GM18858 (cell line): Measurements from ENCODE around the gene ACTR3C.
"Not testable (repeated sequence)": the region's sequence is repeated elsewhere in the genome, so short reads cannot be mapped to it uniquely, and the experiment has no call there.

Experiments used
- ATAC-seq: cut with Tn5 transposase; IDR thresholded peaks from one replicate; pipeline ENCODE4 v1.9.1; 2021; ENCODE audit not compliant: unreplicated experiment

The ACTR3C gene

DNA sequence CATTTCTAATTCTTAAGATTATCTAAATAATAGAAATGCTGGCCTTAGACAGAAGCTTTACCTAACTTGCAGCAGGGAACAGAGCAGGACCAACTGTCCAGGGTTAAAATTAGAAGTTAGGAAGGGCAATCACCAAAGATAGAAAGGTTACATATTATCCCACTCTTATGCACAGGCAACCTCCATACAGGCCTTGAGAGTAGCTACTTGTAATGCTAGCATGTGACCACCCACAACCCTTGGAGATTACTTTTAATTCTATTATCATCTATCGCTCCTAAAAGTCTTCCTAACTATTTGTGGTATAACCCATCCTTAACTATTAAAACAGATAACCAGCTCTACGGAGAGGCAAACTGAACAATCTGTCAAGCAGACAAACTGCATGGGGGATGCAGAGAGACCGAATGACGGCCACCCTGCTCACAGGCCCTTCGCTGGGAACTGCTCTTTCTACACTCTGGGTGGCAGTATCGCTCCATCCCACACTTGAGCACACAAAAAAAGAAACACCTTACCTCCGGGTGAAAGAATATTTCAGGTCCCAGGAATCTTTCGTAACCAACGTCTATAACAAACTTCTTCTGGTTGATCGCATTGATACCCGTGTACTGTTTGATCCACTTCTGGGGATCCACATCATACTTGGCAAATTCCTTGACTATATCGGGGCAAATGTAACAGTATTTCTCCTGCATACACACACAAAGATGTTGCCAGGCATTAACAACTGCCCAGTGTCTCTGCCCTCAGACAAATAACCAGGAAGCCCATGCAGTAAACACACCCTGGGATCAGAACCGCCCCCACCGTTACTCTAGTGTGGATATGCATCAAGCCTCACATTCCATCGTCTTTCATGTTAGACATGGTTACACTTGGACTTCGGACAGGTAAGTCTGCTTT, 37.2 kb downstream of the ACTR3C start:
- ATAC-seq, result not testable (repeated sequence)

DNA sequence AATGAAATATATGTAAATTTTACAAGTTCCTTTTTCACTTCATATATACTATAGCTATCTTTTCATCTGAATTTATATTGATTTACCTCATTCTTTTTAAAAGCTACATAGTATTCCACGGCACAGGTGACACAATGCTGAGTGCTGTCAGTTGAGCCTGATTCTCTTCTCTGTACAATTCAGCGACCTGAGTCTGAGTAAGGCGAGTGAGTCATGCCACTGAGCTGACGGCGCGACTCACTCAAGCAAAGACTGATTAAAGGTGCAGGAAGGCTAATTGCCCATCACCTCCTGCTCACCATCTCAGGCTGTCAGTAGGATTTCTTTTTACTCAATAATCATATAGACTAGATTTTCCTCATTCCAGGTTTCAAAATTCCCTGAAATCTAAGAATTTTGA, 39.7 kb downstream of the ACTR3C start:
- not testable (repeated sequence) for ATAC-seq

- not testable (repeated sequence) for ATAC-seq
These were observed 40.2 kb downstream of the ACTR3C start for GRCh38 chr7:150283111-150283510.

DNA sequence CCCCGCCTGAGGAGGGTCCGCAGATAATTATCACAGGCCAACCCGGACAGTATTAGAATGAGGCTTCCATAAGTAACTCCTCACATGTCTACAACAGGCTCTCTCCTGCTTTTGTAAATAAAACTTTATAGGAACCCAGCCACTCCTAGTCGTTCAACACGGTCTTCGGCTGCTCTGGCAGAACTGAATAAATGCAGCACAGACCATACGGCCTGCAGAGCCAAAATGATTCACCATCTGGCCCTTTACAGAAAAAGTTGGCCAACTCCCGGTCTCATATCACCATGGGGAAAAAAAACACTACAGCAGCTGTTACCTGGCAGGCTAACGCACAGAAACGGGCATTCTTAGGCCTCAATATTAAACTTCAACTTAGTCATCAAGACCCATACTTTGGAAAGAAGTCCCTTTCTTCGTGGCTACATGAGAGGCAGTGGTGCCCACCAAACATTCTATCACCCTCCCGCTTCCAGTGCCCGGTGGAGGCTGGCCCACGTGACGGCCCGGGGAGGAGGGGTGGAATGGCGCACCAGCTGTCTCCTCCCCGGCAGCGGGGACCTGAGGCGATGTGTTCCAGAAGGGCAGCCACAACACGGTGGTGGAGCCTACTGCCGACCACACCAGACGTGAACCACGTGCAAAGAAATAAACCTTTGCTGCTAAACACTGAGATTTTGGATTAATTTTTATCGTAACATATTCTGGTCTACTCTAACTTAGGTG, 41.5 kb downstream of the ACTR3C start:
- ATAC-seq, result not testable (repeated sequence)

- ATAC-seq, result not testable (repeated sequence)
These were observed 45.0 kb downstream of the ACTR3C start for GRCh38 chr7:150278383-150278782.

- not testable (repeated sequence) for ATAC-seq
These were observed 47.1 kb downstream of the ACTR3C start for GRCh38 chr7:150276132-150276695.

- ATAC-seq, result not testable (repeated sequence)
These were observed 51.4 kb downstream of the ACTR3C start for GRCh38 chr7:150271898-150272297.

DNA sequence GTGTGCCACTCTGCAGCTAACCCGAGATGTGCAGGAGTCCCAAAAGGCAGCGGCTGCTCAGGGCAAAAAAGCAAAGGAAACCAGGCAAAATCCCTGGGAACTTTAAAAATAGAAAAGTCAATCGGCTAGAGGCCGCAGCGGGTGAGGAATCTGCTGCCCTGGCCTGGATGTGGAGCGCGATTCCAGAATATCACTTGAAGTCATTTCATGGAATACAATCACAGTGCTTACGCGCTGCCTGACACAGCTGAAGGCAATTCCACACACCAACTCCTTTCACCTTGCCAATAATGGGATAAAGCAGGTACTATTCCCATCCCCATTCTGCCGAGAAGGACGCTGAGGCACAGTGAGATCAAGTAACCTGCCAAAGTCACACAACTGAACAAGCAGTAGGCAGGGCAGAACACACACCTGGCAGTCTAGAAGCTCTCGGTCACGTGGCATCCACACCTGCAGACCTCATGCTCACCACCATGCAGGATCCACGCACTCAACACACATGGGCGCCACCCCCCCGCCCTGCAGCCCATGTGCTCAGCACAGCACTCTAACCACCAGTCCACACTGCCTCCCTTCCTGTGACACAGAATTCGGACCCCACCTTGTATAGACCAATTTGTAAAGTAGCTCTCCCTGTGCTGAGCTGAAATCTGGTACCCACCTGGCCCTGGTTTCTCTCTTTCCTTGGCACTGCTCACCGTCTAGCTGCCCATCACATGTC, 53.1 kb downstream of the ACTR3C start:
- not testable (repeated sequence) for ATAC-seq

- ATAC-seq, result not testable (repeated sequence)
These were observed 54.5 kb downstream of the ACTR3C start for GRCh38 chr7:150268798-150269197.

DNA sequence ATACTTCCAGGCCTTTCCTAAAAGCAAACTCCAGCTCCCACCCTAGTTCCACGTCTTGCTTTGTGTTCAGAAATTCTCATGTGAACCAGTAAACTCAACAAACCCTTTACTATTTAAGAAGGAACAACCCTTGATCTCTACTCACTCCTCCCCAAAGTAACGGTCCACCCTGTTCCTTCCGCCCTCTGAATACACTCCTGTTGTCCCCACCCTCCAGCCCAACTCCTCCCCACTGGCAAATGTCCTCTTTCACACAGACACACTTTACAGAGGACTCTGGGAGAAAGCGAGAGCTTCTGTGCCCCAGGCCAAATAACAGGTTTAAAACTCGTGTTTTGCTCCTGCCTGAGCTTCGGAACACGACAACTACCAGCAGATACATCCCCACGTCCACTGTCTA, 55.1 kb downstream of the ACTR3C start:
- not testable (repeated sequence) for ATAC-seq

GRCh38 chr7:150266953-150267665, 56.2 kb downstream of the ACTR3C start:
- not testable (repeated sequence) for ATAC-seq

GRCh38 chr7:150262656-150263055, 60.7 kb downstream of the ACTR3C start:
- not testable (repeated sequence) for ATAC-seq

- not testable (repeated sequence) for ATAC-seq
These were observed 75.6 kb downstream of the ACTR3C start for GRCh38 chr7:150247745-150248144.

DNA sequence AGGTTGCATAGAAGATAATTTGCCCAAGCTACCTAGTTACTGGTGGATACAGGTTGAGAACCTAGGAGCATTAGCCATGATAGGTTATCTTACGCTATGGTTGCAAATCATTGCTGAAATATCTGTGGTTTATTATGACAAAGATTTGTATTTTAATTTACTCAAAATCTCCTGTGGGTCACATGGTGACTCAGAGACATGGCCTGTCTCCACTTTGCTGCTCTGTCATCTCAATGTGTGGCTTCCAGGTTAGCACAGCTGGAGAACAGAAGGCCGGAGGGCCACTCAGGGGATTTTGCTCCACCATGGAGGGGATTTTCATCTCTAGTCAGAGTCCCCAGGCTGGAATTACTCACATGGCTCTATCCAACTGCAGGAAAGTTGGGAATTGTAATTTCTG, 78.1 kb downstream of the ACTR3C start:
- not testable (repeated sequence) for ATAC-seq

- ATAC-seq, result not testable (repeated sequence)
These were observed 80.4 kb downstream of the ACTR3C start for GRCh38 chr7:150242935-150243334.

GRCh38 chr7:150225444-150225843, 97.9 kb downstream of the ACTR3C start:
- not testable (repeated sequence) for ATAC-seq

GRCh38 chr7:150222083-150222972, 101.0 kb downstream of the ACTR3C start:
- not testable (repeated sequence) for ATAC-seq

GRCh38 chr7:150220673-150221181, 102.6 kb downstream of the ACTR3C start:
- ATAC-seq, result not testable (repeated sequence)
